Caco-2 (cell line): ENCODE measurements around the gene EXT2. TPM values are rescaled to one million over a fixed set of nuclear protein-coding genes. Genes with fewer than 3 reads are reported as not detected.

Experiments
- BruUV-seq: library from RNA; stranded (reverse); fragments of 400-500 nt; replicated peaks from 2 replicates; lab custom pipeline; 2021; lab: Mats Ljungman, UMichigan
- CTCF ChIA-PET: fragments of 300-600 bp; sonication (Branson Sonifier 250); formaldehyde crosslinking; loops from one replicate; lab custom pipeline; 2022; ENCODE audit warnings: antibody characterized with exemption; lab: Charles Lee
- POLR2A ChIA-PET: fragments of 300-600 bp; sonication (Branson Sonifier 250); formaldehyde crosslinking; loops from one replicate; lab custom pipeline; 2022; ENCODE audit warnings: antibody characterized with exemption; lab: Charles Lee
- DNase-seq, 2 experiments: peaks; one replicate each; pipeline versions ENCODE4 v3.0.0 to v3.0.0-alpha.2; 2020 to 2022
- H3K27me3 ChIP-seq: replicated peaks from 2 replicates; pipeline ENCODE4 v1.6.0; 2011; ENCODE audit warnings: low read length; ENCODE audit not compliant: control insufficient read depth, insufficient read depth
- H3K36me3 ChIP-seq: 2 replicates; pipeline ENCODE4 v1.5.1; 2011; ENCODE audit warnings: low read length; ENCODE audit not compliant: control insufficient read depth, insufficient read depth
- H3K4me1 ChIP-seq: fragments of 250-450 bp; sonication (Bioruptor Pico); 2 replicates; pipeline ENCODE4 v1.5.1; 2020; ENCODE audit warnings: mild to moderate bottlenecking
- H3K4me3 ChIP-seq: 2 replicates; pipeline ENCODE4 v1.5.1; 2011; ENCODE audit warnings: low read depth, mild to moderate bottlenecking, control low read depth, low read length
- H3K9me3 ChIP-seq: fragments of 250-450 bp; sonication (Bioruptor Pico); 2 replicates; pipeline ENCODE4 v1.5.1; 2020; ENCODE audit warnings: mild to moderate bottlenecking, moderate library complexity
- H3K27ac Mint-ChIP-seq: one replicate; pipeline ENCODE4 v1.8.0; 2022; ENCODE audit warnings: mixed read lengths; ENCODE audit not compliant: unreplicated experiment
- H3K27me3 Mint-ChIP-seq: one replicate; pipeline ENCODE4 v1.8.0; 2022; ENCODE audit warnings: mixed read lengths; ENCODE audit not compliant: insufficient read depth, unreplicated experiment
- H3K36me3 Mint-ChIP-seq: one replicate; pipeline ENCODE4 v1.8.0; 2022; ENCODE audit warnings: mild to moderate bottlenecking, mixed read lengths; ENCODE audit not compliant: insufficient read depth, unreplicated experiment
- H3K4me1 Mint-ChIP-seq: one replicate; pipeline ENCODE4 v1.8.0; 2022; ENCODE audit warnings: low read depth, mixed read lengths; ENCODE audit not compliant: unreplicated experiment
- H3K4me3 Mint-ChIP-seq: one replicate; pipeline ENCODE4 v1.8.0; 2022; ENCODE audit warnings: mild to moderate bottlenecking, moderate library complexity, mixed read lengths; ENCODE audit not compliant: unreplicated experiment
- H3K9me3 Mint-ChIP-seq: one replicate; pipeline ENCODE4 v1.8.0; 2022; ENCODE audit warnings: mixed read lengths; ENCODE audit not compliant: unreplicated experiment
- CTCF ChIP-seq, 2 experiments: fragments of 200-600 bp in 1 of 2; IDR thresholded peaks; 1 replicate in 1 of 2; 2 replicates in 1 of 2; pipeline versions ENCODE4 v1.5.1 to v1.8.0; 2011 to 2022; ENCODE audit warnings: antibody characterized with exemption in 1 of 2, control low read depth in 1 of 2, inconsistent platforms in 1 of 2, low read depth in 1 of 2, low read length in 1 of 2, mild to moderate bottlenecking in 1 of 2, moderate library complexity in 1 of 2; ENCODE audit not compliant: insufficient read depth in 1 of 2, severe bottlenecking in 1 of 2, unreplicated experiment in 1 of 2
- intact Hi-C: fragments of 100-400 bp; cut with micrococcal nuclease; formaldehyde crosslinking; loops from one replicate; pipeline ENCODE4 v1.10.0; 2022; ENCODE audit not compliant: unreplicated experiment
- total RNA-seq: library from RNA; stranded (reverse); gene quantifications from 2 replicates; pipeline ENCODE4 v1.2.3, GENCODE V29; 2022

The EXT2 gene
- total RNA-seq, 1 experiment from 2014 or later, result 83.3 TPM

GRCh38 chr11:44162004-44162403 is 66.5 kb downstream of the EXT2 start:
- peaks cover 4% of the 10 kb centered on the region for H3K36me3 Mint-ChIP-seq
- intact Hi-C loops, result no loop called here
- CTCF ChIA-PET, result interaction anchor here (0.6 kb wide), 1 partner anchor 96 kb away, joined by 6 read pairs; no protein-coding TSS in a partner anchor

GRCh38 chr11:44162662-44163061 is 67.2 kb downstream of the EXT2 start:
- ChIA-PET CTCF (no interaction called here), POLR2A (no interaction called here)
- intact Hi-C loops, result no loop called here
- peaks cover 5% of the 10 kb centered on the region for H3K4me1 Mint-ChIP-seq
- H3K9me3 Mint-ChIP-seq, result no peaks in the 10 kb centered on the region
- H3K4me1 ChIP-seq, result no peaks in the 10 kb centered on the region
- BruUV-seq, result no TSS peak
- H3K4me3 Mint-ChIP-seq, result no peak overlapping the region
- H3K36me3 Mint-ChIP-seq, result peaks cover 4% of the 10 kb centered on the region
- H3K36me3 ChIP-seq, result no peaks in the 10 kb centered on the region
- H3K4me3 ChIP-seq, result no peak overlapping the region
- no peaks in the 10 kb centered on the region for H3K27me3 Mint-ChIP-seq
- DNase-seq, result no peak
- H3K27me3 ChIP-seq, result no peaks in the 10 kb centered on the region
- 0 out of 2 replicates have a peak, but pooled peaks cover 4% of the 10 kb centered on the region for H3K9me3 ChIP-seq
- no peak overlapping the region for H3K27ac Mint-ChIP-seq
- no peak for TF ChIP-seq CTCF (IDR thresholded peaks at IDR 0.05; ENCODE audit: insufficient read depth in 1 of 2, low read depth in 1 of 2, low read length in 1 of 2, severe bottlenecking in 1 of 2, unreplicated experiment in 1 of 2)

More at GRCh38 chr11:44162004-44162403, 66.5 kb downstream of the EXT2 start:
- H3K9me3 Mint-ChIP-seq, result no peaks in the 10 kb centered on the region
- POLR2A ChIA-PET, result no interaction called here
- no peak for DNase-seq
- H3K9me3 ChIP-seq, result 0 out of 2 replicates have a peak, but pooled peaks cover 4% of the 10 kb centered on the region
- H3K27me3 ChIP-seq, result no peaks in the 10 kb centered on the region
- H3K4me1 Mint-ChIP-seq, result peaks cover 5% of the 10 kb centered on the region
- no peaks in the 10 kb centered on the region for H3K27me3 Mint-ChIP-seq
- TF ChIP-seq CTCF (IDR thresholded peaks at IDR 0.05; ENCODE audit: insufficient read depth in 1 of 2, low read depth in 1 of 2, low read length in 1 of 2, severe bottlenecking in 1 of 2, unreplicated experiment in 1 of 2), result no peak
- H3K4me3 ChIP-seq, result no peak overlapping the region
- no peaks in the 10 kb centered on the region for H3K36me3 ChIP-seq
- no peak overlapping the region for H3K27ac Mint-ChIP-seq
- no peaks in the 10 kb centered on the region for H3K4me1 ChIP-seq
- no peak overlapping the region for H3K4me3 Mint-ChIP-seq
- BruUV-seq, result no TSS peak

- TF ChIP-seq CTCF (IDR thresholded peaks at IDR 0.05; ENCODE audit: insufficient read depth in 1 of 2, low read depth in 1 of 2, low read length in 1 of 2, severe bottlenecking in 1 of 2, unreplicated experiment in 1 of 2), result no peak
- no TSS peak for BruUV-seq
- Histone ChIP-seq H3K4me3 (no peak overlapping the region), H3K27me3 (no peaks in the 10 kb centered on the region), H3K4me1 (no peaks in the 10 kb centered on the region), H3K9me3 (0 out of 2 replicates have a peak, but pooled peaks cover 4% of the 10 kb centered on the region), H3K36me3 (no peaks in the 10 kb centered on the region)
- Mint-ChIP-seq H3K27me3 (no peaks in the 10 kb centered on the region), H3K36me3 (no peaks in the 10 kb centered on the region), H3K4me3 (no peak overlapping the region), H3K9me3 (no peaks in the 10 kb centered on the region), H3K27ac (no peak overlapping the region), H3K4me1 (no peaks in the 10 kb centered on the region)
- ChIA-PET POLR2A (no interaction called here), CTCF (no interaction called here)
- intact Hi-C loops, result no loop called here
- no peak for DNase-seq
Measured at GRCh38 chr11:44165432-44165831, 70.0 kb downstream of the EXT2 start.
